ENCODE data around the gene TSPAN18. TPM values are rescaled to one million over a fixed set of nuclear protein-coding genes. Genes with fewer than 3 reads are reported as not detected.

Gene TSPAN18
- total and polyA plus RNA-seq, 2 of the 4 experiments (the other 2 are of a cell fraction) = 0.36 to 1.1 TPM

- Histone ChIP-seq H2AFZ (replicated peaks; ENCODE audit: low read length, poor library complexity) (no peak overlapping the region), H3K36me3 (ENCODE audit: control insufficient read depth, insufficient read depth, low read length) (no peaks in the 10 kb centered on the region), H3K56ac (ENCODE audit: extremely low read depth, insufficient read depth, low read length) (no peak overlapping the region), H2BK120ac (ENCODE audit: low read depth, low read length) (no peak overlapping the region), H3K9me3 (ENCODE audit: control insufficient read depth, insufficient read depth, low read length) (no peaks in the 10 kb centered on the region), H3K4ac (ENCODE audit: low read depth, low read length) (no peak overlapping the region), H3K27me3 (ENCODE audit: control insufficient read depth, insufficient read depth, low read length) (peaks cover 26% of the 10 kb centered on the region), H4K91ac (ENCODE audit: insufficient read depth, low read depth, low read length) (no peak overlapping the region), H2BK15ac (ENCODE audit: low read depth, low read length) (no peak overlapping the region), H2AK5ac (ENCODE audit: low read depth, low read length) (no peak overlapping the region), H3K23ac (ENCODE audit: low read depth, low read length) (no peak overlapping the region), H3K9me1 (ENCODE audit: insufficient read depth, low read length) (no peaks in the 10 kb centered on the region), H3K9ac (ENCODE audit: low read depth, low read length) (no peak overlapping the region), H3K4me3 (ENCODE audit: insufficient read depth, low read depth, low read length) (no peak overlapping the region), H2BK5ac (ENCODE audit: low read depth, low read length, poor library complexity, severe bottlenecking) (no peak overlapping the region), H3K18ac (ENCODE audit: low read depth, low read length) (no peak overlapping the region), H4K20me1 (ENCODE audit: insufficient read depth, low read length) (no peaks in the 10 kb centered on the region), H3K27ac (ENCODE audit: insufficient read depth, low read length) (no peak overlapping the region), H4K8ac (ENCODE audit: low read depth in 2 of 2, low read length in 2 of 2) (no peak overlapping the region), H3K14ac (replicated peaks; ENCODE audit: low read depth, low read length) (no peak overlapping the region), H3K4me1 (ENCODE audit: control insufficient read depth, insufficient read depth, low read length) (no peaks in the 10 kb centered on the region; the same call in 1 of the 2 replicates), H2BK20ac (ENCODE audit: low read depth, low read length) (no peak overlapping the region), H3K4me2 (ENCODE audit: low read depth, low read length) (no peak overlapping the region), H2AK9ac (replicated peaks; ENCODE audit: low read depth, low read length, poor library complexity) (no peak overlapping the region), H3K79me1 (ENCODE audit: low read depth in 1 of 2, low read length in 2 of 2) (no peaks in the 10 kb centered on the region), H4K5ac (ENCODE audit: low read depth, low read length) (no peak overlapping the region)
- DNase-seq (no peak), ATAC-seq (ENCODE audit: low read depth) (no peak)
- ChIA-PET CTCF (no interaction called here), POLR2A (ENCODE audit: unreplicated experiment) (no interaction called here)
- no TSS peak for BruUV-seq (replicated peaks)
- dilution Hi-C loops (cut with HindIII; ENCODE audit: low sequenced_read_pairs, unreplicated experiment) (no loop called here), in situ Hi-C loops (cut with MboI; ENCODE audit: low sequenced_read_pairs) (loop anchor here (25.0 kb wide), 1 partner anchor 805 kb away; no protein-coding TSS in a partner anchor), intact Hi-C loops (cut with micrococcal nuclease) (no loop called here)
- TF ChIP-seq NFE2L2 (IDR thresholded peaks at IDR 0.05; ENCODE audit: low read depth, low read length) (no peak), SMC3 (IDR thresholded peaks at IDR 0.05; ENCODE audit: low read depth, low read length) (no peak), CHD1 (IDR thresholded peaks at IDR 0.05; ENCODE audit: low read depth, low read length) (no peak), RFX5 (IDR thresholded peaks at IDR 0.05; ENCODE audit: low read depth, low read length) (no peak), RAD21 (IDR thresholded peaks at IDR 0.05; ENCODE audit: low read length) (no peak), RCOR1 (IDR thresholded peaks at IDR 0.05; ENCODE audit: insufficient replicate concordance, low read length) (no peak), CTCF (conservative IDR thresholded peaks at IDR 0.05; ENCODE audit: low read depth, low read length) (no peak), MAZ (IDR thresholded peaks at IDR 0.05; ENCODE audit: borderline replicate concordance, low read depth, low read length) (no peak), USF2 (IDR thresholded peaks at IDR 0.05; ENCODE audit: low read depth, low read length) (no peak), FOS (IDR thresholded peaks at IDR 0.05; ENCODE audit: low read depth, low read length) (no peak), ELK1 (IDR thresholded peaks at IDR 0.05; ENCODE audit: borderline replicate concordance, low read depth, low read length) (no peak)
- 100% methylated on average over 1 of the region's 4 CpGs; no CpG with 5 or more reads in 1 of the 2 experiments for WGBS, 2 experiments (ENCODE audit: extremely low coverage in 2 of 2, insufficient read length in 1 of 2)
Measured at GRCh38 chr11:44917741-44918140, 191.0 kb downstream of the TSPAN18 start.

All from IMR-90 (cell line).